ENCODE results near the gene HS6ST3.

DNA sequence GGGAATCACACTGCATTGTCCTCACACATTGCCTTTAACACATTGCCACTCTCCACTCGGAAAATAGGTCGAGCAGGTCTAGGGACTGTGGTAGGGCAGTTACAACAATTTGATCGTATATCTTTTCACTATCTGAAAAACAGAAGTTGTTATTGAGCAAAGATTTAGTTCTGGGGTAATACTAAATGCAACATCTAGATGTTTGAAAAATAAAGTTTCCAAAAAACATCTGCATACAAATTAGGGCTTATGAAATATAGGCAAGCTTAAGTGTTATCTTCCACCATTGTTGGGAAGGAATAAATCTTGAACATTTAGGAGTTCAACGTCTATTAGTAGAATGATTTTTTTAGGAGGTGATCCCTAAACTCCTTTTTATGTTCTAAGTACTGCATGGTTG is 768 bp upstream of the HS6ST3 start:
- TF ChIP-seq POLR2A (IDR thresholded peaks at IDR 0.05) = no peak
- TF ChIP-seq, protein P1, sequence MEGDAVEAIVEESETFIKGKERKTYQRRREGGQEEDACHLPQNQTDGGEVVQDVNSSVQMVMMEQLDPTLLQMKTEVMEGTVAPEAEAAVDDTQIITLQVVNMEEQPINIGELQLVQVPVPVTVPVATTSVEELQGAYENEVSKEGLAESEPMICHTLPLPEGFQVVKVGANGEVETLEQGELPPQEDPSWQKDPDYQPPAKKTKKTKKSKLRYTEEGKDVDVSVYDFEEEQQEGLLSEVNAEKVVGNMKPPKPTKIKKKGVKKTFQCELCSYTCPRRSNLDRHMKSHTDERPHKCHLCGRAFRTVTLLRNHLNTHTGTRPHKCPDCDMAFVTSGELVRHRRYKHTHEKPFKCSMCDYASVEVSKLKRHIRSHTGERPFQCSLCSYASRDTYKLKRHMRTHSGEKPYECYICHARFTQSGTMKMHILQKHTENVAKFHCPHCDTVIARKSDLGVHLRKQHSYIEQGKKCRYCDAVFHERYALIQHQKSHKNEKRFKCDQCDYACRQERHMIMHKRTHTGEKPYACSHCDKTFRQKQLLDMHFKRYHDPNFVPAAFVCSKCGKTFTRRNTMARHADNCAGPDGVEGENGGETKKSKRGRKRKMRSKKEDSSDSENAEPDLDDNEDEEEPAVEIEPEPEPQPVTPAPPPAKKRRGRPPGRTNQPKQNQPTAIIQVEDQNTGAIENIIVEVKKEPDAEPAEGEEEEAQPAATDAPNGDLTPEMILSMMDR (IDR thresholded peaks at IDR 0.05) = no peak
